ENCODE data around the gene GADD45B. TPM values are rescaled to one million over a fixed set of nuclear protein-coding genes. Genes with fewer than 3 reads are reported as not detected.

Gene GADD45B
- total and polyA plus RNA-seq, 8 donors, result 52.9 to 588 (median 81.9) TPM

DNA sequence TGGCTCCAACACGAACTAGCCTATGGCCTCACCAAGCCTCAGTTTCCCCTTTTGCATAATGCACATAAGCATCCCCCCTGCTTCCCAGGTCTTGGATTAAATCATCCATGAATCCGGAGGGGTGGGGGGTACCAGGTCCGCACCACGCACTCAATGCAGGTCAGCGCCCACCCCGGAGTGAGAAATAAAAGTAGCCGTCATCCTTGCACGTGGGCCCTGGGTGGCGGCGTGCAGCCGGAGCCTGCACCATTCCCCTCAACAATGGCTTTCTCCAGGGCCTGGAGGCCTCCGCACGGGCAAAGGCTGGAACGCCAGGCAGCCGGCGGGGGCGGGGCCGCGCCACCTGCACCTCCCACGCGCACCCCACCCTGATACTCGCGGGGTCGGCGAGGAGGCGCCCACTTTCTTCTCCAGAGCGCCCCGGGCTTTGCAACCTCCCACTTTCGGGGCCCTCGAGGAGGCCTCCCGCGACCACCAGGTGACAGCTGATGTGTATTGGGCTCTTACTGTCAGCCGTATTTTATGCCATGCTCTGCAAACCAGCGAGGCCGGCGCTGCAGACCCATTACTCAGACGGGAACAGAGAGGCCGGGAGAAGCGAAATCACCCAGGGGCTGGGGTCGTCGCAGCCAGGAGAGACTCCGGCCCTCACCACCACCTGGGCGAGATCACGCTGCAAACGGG is 767 bp upstream of the GADD45B start:
- no peaks in the 10 kb centered on the region for H3K27me3 ChIP-seq
- H3K36me3 ChIP-seq, result peaks cover 0 to 15% (median 9%) of the 10 kb centered on the region in 4 donors
- 0 to 1% (median 0%) methylated on average over 26 to 45 of the region's 45 CpGs for WGBS, 5 donors
- TF ChIP-seq POLR2AphosphoS5 (IDR thresholded peaks at IDR 0.05), result no peak
- peak in 1 of 7 experiments; percentile 4 for TF ChIP-seq CTCF (IDR thresholded peaks at IDR 0.05)
- H3K9me3 ChIP-seq, result no peaks in the 10 kb centered on the region
- peak overlapping the region; percentile 75 to 99 (median 92) for H3K4me3 ChIP-seq
- DNase-seq, result peak; percentile 65 to 78
- peaks cover 15 to 44% (median 43%) of the 10 kb centered on the region in 4 donors for H3K4me1 ChIP-seq
- intact Hi-C loops (cut with DNase I; ENCODE audit: low total_unique reads), result loop anchor here (10.0 kb wide), 2 partner anchors 70 to 110 kb away; no protein-coding TSS in a partner anchor
- H3K27ac ChIP-seq, result peak overlapping the region; percentile 91 to 95 (median 93)

DNA sequence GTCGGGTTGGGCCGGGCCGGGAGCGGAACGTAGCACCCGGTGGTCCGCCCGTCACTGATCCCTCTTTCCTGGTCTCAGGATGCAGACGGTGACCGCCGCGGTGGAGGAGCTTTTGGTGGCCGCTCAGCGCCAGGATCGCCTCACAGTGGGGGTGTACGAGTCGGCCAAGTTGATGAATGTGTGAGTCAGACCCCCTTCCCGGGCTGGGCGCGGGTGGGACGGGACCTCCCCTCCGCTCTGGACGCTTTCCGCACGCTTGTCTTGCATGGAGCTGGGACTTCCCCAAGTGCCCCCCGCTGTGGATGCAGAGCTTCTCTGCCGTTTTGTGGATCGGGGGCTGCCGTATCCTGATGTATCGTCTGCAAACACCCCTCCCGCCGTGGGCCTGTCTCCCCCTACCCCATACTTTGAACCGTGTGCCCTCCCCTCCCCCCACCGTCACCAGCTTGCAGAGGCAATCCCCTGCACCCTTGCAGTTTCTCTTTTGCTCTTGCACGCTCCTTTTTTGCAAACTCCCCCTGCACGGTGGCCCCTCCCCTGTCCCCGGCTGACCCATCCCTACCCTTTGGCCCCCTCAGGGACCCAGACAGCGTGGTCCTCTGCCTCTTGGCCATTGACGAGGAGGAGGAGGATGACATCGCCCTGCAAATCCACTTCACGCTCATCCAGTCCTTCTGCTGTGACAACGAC is 669 bp downstream of the GADD45B start:
- Histone ChIP-seq H3K4me1 (peaks cover 15 to 44% (median 43%) of the 10 kb centered on the region in 4 donors), H3K4me3 (peak overlapping the region; percentile 75 to 99 (median 92)), H3K36me3 (peaks cover 0 to 15% (median 9%) of the 10 kb centered on the region in 4 donors), H3K27ac (peak overlapping the region; percentile 91 to 95 (median 93)), H3K9me3 (no peaks in the 10 kb centered on the region), H3K27me3 (no peaks in the 10 kb centered on the region)
- intact Hi-C loops (cut with DNase I; ENCODE audit: low total_unique reads), result loop anchor here (10.0 kb wide), 2 partner anchors 68 to 108 kb away; no protein-coding TSS in a partner anchor
- TF ChIP-seq CTCF (IDR thresholded peaks at IDR 0.05), result no peak
- TF ChIP-seq POLR2AphosphoS5 (IDR thresholded peaks at IDR 0.05), result no peak
- no peak for TF ChIP-seq EP300 (IDR thresholded peaks at IDR 0.05)
- TF ChIP-seq POLR2A (IDR thresholded peaks at IDR 0.05), result no peak
- WGBS, 5 donors, result 0 to 2% (median 0%) methylated on average over 21 to 42 of the region's 42 CpGs
- DNase-seq, result peak; percentile 45 to 70

- DNase-seq, result peak; percentile 68 to 69
- intact Hi-C loops (cut with DNase I; ENCODE audit: low total_unique reads), result loop anchor here (10.0 kb wide), 2 partner anchors 68 to 108 kb away; no protein-coding TSS in a partner anchor
- WGBS, 5 donors, result 3 to 8% (median 4%) methylated on average over 12 to 27 of the region's 27 CpGs
- peaks cover 0 to 4% (median under 1%) of the 10 kb centered on the region in 4 donors for H3K9me3 ChIP-seq
- peak overlapping the region; percentile 91 to 95 (median 93) for H3K27ac ChIP-seq
- peaks cover 15 to 44% (median 43%) of the 10 kb centered on the region in 4 donors for H3K4me1 ChIP-seq
- no peaks in the 10 kb centered on the region for H3K27me3 ChIP-seq
- peaks cover 0 to 15% (median 9%) of the 10 kb centered on the region in 4 donors for H3K36me3 ChIP-seq
- H3K4me3 ChIP-seq, result peak overlapping the region; percentile 75 to 99 (median 92)
- TF ChIP-seq POLR2AphosphoS5 (IDR thresholded peaks at IDR 0.05) (peak in 2 of 3 donors; percentile 63 to 74), POLR2A (IDR thresholded peaks at IDR 0.05) (no peak)
Measured at GRCh38 chr19:2477141-2477710, 1.3 kb downstream of the GADD45B start.

DNA sequence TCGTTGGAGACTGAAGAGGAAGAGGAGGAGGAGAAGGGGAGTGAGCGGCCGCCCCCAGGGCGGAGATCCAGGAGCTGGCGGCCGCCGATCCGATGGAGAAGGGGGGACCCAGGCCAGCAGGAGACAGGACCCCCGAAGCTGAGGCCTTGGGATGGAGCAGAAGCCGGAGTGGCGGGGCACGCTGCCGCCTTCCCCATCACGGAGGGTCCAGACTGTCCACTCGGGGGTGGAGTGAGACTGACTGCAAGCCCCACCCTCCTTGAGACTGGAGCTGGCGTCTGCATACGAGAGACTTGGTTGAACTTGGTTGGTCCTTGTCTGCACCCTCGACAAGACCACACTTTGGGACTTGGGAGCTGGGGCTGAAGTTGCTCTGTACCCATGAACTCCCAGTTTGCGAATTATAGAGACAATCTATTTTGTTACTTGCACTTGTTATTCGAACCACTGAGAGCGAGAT is 1.8 kb downstream of the GADD45B start:
- peaks cover 0 to 15% (median 9%) of the 10 kb centered on the region in 4 donors for H3K36me3 ChIP-seq
- peak overlapping the region; percentile 91 to 95 (median 93) for H3K27ac ChIP-seq
- peak in 1 of 2 donors; percentile 49 for DNase-seq
- no peaks in the 10 kb centered on the region for H3K27me3 ChIP-seq
- peaks cover 0 to 10% (median 3%) of the 10 kb centered on the region in 4 donors for H3K9me3 ChIP-seq
- H3K4me3 ChIP-seq, result peak overlapping the region; percentile 75 to 99 (median 92)
- H3K4me1 ChIP-seq, result peaks cover 15 to 44% (median 43%) of the 10 kb centered on the region in 4 donors
- intact Hi-C loops (cut with DNase I; ENCODE audit: low total_unique reads), result loop anchor here (10.0 kb wide), 2 partner anchors 67 to 107 kb away; no protein-coding TSS in a partner anchor
- WGBS, 5 donors, result 18 to 35% (median 25%) methylated on average over 16 to 21 of the region's 21 CpGs
- TF ChIP-seq EP300 (IDR thresholded peaks at IDR 0.05) (no peak), POLR2AphosphoS5 (IDR thresholded peaks at IDR 0.05) (peak; percentile 27 to 85 (median 73)), CTCF (IDR thresholded peaks at IDR 0.05) (no peak), POLR2A (IDR thresholded peaks at IDR 0.05) (no peak)

Measured in stomach (tissue), 9 donors.